Adipose tissue (tissue), 3 donors: Measurements from ENCODE around the gene CABP5. TPM values are rescaled to one million over a fixed set of nuclear protein-coding genes. Genes with fewer than 3 reads are reported as not detected.
"Not testable (repeated sequence)": the region's sequence is repeated elsewhere in the genome, so short reads cannot be mapped to it uniquely, and the experiment has no call there.

Experiments used
- H3K27ac ChIP-seq: one replicate; pipeline ENCODE4 v1.5.1; 2013; ENCODE audit warnings: low read depth, low read length
- WGBS, 3 donors: extraction: QIAGEN DNeasy Blood & Tissue Kit; methylation state at CpG; one replicate each; pipeline ENCODE4 v1.1.7; 2013; 5-methylcytosine and 5-hydroxymethylcytosine counted together
- polyA plus RNA-seq, 3 donors: library from polyadenylated mRNA; stranded (reverse); fragments of 200-250 nt; gene quantifications; one replicate each; pipeline ENCODE4 v1.2.3, GENCODE V29; 2013
- donor health status: healthy with polysubstance abuse.
- donor health status: Bipolar disorder and iron deficiency.
- donor health status: healthy.

CABP5 gene
- polyA plus RNA-seq, result not detected

GRCh38 chr19:48043675-48044258 is at the start of gene CABP5:
Gene CABP5, minus strand, starts transcription at chr19:48044079. Its CDS starts 157 bp downstream, at chr19:48043922.
- WGBS, 3 donors, result 78 to 82% (median 79%) methylated on average over 10 of the region's 10 CpGs
- no peak within 1 kb of the TSS for H3K27ac ChIP-seq

DNA sequence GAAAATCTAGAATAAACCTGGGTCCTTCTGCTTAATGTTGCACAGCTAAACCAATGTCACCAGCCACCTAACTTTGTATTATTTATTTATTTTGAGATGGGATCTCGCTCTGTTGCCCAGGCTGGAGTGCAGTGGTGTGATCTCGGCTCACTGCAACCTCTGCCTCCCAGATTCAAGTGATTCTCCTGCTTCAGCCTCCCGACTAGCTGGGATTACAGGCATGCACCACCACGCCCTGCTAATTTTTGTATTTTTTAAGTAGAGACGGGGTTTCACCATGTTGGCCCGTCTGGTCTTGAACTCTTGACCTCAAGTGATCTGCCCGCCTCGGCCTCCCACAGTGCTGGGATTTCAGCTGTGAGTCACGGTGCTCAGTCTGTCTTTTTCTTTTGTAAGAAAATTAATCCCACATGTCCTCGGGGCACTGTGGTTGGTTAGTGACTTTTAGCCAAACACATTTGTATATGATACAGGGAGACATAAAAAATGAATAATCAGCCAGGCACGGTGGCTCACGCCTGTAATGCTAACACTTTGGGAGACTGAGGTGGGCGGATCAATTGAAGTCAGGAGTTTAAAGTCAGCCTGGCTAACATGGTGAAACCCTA is 47.3 kb upstream of the CABP5 start:
- H3K27ac ChIP-seq, result not testable (repeated sequence)
- 74 to 81% (median 79%) methylated on average over 13 of the region's 13 CpGs for WGBS, 3 donors

GRCh38 chr19:48090281-48090802 is 46.5 kb upstream of the CABP5 start:
- H3K27ac ChIP-seq, result no peak overlapping the region
- WGBS, 3 donors, result 26 to 75% (median 61%) methylated on average over 5 of the region's 5 CpGs

DNA sequence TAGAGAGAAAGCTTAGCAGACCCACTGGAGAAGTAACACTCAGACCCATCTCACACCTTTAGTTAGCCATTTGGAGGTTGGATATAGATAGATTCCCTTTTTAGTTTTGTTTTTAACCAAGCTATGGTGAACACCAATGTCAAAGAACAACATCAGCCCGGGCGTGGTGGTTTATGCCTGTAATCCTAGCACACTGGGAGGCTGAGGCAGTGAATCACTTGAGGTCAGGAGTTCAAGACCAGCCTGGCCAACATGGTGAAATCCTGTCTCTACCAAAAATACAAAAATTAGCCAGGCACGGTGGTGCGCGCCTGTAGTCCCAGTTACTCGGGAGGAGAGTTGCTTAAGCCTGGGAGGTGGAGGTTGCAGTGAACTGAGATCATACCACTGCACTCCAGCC is 45.1 kb upstream of the CABP5 start:
- not testable (repeated sequence) for H3K27ac ChIP-seq
- WGBS, 3 donors, result 91 to 97% (median 95%) methylated on average over 6 of the region's 6 CpGs

GRCh38 chr19:48085904-48086864 is 42.3 kb upstream of the CABP5 start:
- no peak overlapping the region for H3K27ac ChIP-seq
- 79 to 92% (median 92%) methylated on average over 7 of the region's 7 CpGs for WGBS, 3 donors

GRCh38 chr19:48085076-48085475 is 41.2 kb upstream of the CABP5 start:
- 35 to 66% (median 60%) methylated on average over 3 of the region's 3 CpGs for WGBS, 3 donors
- no peak overlapping the region for H3K27ac ChIP-seq

GRCh38 chr19:48081106-48081505 is 37.2 kb upstream of the CABP5 start:
- H3K27ac ChIP-seq, result no peak overlapping the region
- WGBS, 3 donors, result 90 to 94% (median 93%) methylated on average over 5 of the region's 5 CpGs

GRCh38 chr19:48070177-48070769 is 26.4 kb upstream of the CABP5 start:
- H3K27ac ChIP-seq, result not testable (repeated sequence)
- 87 to 97% (median 96%) methylated on average over 3 of the region's 3 CpGs for WGBS, 3 donors

- no peak overlapping the region for H3K27ac ChIP-seq
- WGBS, 3 donors, result 81 to 87% (median 83%) methylated on average over 2 of the region's 2 CpGs
Measured at GRCh38 chr19:48069435-48069834, 25.6 kb upstream of the CABP5 start.

DNA sequence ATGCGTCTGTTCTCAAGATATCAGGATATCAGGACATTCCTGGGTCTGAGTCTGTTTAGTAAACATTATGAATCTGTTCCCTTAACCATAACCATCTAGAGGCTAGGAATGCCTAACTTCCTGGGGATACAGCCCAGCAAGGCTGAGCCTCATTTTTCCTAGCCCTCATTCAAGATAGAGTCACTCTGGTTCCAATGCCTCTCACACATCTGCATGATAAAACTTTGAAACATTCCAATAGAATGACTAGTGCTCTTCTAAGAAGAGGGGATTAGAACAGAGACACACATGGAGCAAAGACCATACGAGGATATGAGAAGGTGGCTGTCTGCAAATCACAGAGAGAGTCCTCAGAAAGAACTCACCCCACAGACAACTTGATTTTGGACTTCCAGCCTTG is 20.6 kb upstream of the CABP5 start:
- no peak overlapping the region for H3K27ac ChIP-seq
- WGBS, 3 donors, result 68 to 87% (median 83%) methylated on average over 2 of the region's 2 CpGs

GRCh38 chr19:48061401-48062344 is 17.8 kb upstream of the CABP5 start:
- 43 to 58% (median 58%) methylated on average over 37 of the region's 37 CpGs for WGBS, 3 donors
- H3K27ac ChIP-seq, result no peak overlapping the region

GRCh38 chr19:48060381-48060780 is 16.5 kb upstream of the CABP5 start:
- WGBS, 3 donors, result 78 to 89% (median 88%) methylated on average over 5 of the region's 5 CpGs
- no peak overlapping the region for H3K27ac ChIP-seq

GRCh38 chr19:48059331-48059730 is 15.5 kb upstream of the CABP5 start:
- H3K27ac ChIP-seq, result no peak overlapping the region
- 83 to 95% (median 89%) methylated on average over 6 of the region's 6 CpGs for WGBS, 3 donors

- no peak overlapping the region for H3K27ac ChIP-seq
- WGBS, 3 donors, result 75 to 87% (median 86%) methylated on average over 5 of the region's 5 CpGs
Measured at GRCh38 chr19:48053856-48054255, 10.0 kb upstream of the CABP5 start.

- WGBS, 3 donors, result 63 to 94% (median 90%) methylated on average over 5 of the region's 5 CpGs
Measured at GRCh38 chr19:48053076-48053475, 9.2 kb upstream of the CABP5 start.

GRCh38 chr19:48051335-48052033 is 7.6 kb upstream of the CABP5 start:
- H3K27ac ChIP-seq, result no peak overlapping the region
- WGBS, 3 donors, result 78 to 88% (median 82%) methylated on average over 10 of the region's 10 CpGs

More at GRCh38 chr19:48053076-48053475, 9.2 kb upstream of the CABP5 start:
- no peak overlapping the region for H3K27ac ChIP-seq

DNA sequence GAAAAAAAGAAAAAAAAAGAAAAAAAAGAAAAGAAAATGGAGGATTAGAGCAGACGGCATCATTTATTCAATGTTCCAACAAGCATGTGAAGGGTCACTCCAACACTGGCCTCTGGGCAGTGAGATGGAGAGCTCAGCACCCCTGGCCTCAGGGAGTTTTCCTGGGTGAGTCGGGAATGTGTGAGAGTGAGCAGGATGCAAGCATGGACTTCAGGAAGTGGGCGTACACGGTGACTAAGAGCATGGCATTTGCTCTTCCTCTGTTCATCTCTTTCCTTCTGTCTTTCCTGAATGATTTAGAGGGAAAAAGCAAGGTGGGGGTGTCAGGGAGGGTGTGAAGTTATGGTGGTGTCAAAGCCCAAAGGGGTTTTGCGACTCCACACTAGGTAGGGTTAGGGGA is 682 bp upstream of the CABP5 start:
- 79 to 90% (median 81%) methylated on average over 5 of the region's 5 CpGs for WGBS, 3 donors
- no peak overlapping the region for H3K27ac ChIP-seq
